ENCODE results near the gene RPTOR. TPM values are rescaled to one million over a fixed set of nuclear protein-coding genes. Genes with fewer than 3 reads are reported as not detected.
"Not testable (repeated sequence)": the region's sequence is repeated elsewhere in the genome, so short reads cannot be mapped to it uniquely, and the experiment has no call there.

RPTOR gene, protein sequence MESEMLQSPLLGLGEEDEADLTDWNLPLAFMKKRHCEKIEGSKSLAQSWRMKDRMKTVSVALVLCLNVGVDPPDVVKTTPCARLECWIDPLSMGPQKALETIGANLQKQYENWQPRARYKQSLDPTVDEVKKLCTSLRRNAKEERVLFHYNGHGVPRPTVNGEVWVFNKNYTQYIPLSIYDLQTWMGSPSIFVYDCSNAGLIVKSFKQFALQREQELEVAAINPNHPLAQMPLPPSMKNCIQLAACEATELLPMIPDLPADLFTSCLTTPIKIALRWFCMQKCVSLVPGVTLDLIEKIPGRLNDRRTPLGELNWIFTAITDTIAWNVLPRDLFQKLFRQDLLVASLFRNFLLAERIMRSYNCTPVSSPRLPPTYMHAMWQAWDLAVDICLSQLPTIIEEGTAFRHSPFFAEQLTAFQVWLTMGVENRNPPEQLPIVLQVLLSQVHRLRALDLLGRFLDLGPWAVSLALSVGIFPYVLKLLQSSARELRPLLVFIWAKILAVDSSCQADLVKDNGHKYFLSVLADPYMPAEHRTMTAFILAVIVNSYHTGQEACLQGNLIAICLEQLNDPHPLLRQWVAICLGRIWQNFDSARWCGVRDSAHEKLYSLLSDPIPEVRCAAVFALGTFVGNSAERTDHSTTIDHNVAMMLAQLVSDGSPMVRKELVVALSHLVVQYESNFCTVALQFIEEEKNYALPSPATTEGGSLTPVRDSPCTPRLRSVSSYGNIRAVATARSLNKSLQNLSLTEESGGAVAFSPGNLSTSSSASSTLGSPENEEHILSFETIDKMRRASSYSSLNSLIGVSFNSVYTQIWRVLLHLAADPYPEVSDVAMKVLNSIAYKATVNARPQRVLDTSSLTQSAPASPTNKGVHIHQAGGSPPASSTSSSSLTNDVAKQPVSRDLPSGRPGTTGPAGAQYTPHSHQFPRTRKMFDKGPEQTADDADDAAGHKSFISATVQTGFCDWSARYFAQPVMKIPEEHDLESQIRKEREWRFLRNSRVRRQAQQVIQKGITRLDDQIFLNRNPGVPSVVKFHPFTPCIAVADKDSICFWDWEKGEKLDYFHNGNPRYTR (N-terminal part only)
- 10 to 100 TPM; 13.5 to 23.7 (median 15.7) TPM for polyA plus RNA-seq (ENCODE audit: insufficient read depth in 1 of 5, insufficient read length in 5 of 5, low replicate concordance in 1 of 5)
- long read RNA-seq, donor 1, partial matches to known transcripts = 0 of 4 reads
- long read RNA-seq, donor 1, other reads (novel, unspliced or antisense) = 0 of 4 reads
- long read RNA-seq, donor 2, partial matches to known transcripts = 0 of 1 reads
- long read RNA-seq, donor 2, other reads (novel, unspliced or antisense) = 0 of 1 reads
- long read RNA-seq, donor 3 = 0 reads
- long read RNA-seq, donor 4 = 0 reads
- long read RNA-seq, donor 5 = 0 reads
- long read RNA-seq, donor 6, partial matches to known transcripts = 0 of 1 reads
- long read RNA-seq, donor 6, other reads (novel, unspliced or antisense) = 0 of 1 reads
- long read RNA-seq, donor 7, partial matches to known transcripts = 0 of 1 reads
- long read RNA-seq, donor 7, other reads (novel, unspliced or antisense) = 0 of 1 reads
- long read RNA-seq, donor 8 = 0 reads

DNA sequence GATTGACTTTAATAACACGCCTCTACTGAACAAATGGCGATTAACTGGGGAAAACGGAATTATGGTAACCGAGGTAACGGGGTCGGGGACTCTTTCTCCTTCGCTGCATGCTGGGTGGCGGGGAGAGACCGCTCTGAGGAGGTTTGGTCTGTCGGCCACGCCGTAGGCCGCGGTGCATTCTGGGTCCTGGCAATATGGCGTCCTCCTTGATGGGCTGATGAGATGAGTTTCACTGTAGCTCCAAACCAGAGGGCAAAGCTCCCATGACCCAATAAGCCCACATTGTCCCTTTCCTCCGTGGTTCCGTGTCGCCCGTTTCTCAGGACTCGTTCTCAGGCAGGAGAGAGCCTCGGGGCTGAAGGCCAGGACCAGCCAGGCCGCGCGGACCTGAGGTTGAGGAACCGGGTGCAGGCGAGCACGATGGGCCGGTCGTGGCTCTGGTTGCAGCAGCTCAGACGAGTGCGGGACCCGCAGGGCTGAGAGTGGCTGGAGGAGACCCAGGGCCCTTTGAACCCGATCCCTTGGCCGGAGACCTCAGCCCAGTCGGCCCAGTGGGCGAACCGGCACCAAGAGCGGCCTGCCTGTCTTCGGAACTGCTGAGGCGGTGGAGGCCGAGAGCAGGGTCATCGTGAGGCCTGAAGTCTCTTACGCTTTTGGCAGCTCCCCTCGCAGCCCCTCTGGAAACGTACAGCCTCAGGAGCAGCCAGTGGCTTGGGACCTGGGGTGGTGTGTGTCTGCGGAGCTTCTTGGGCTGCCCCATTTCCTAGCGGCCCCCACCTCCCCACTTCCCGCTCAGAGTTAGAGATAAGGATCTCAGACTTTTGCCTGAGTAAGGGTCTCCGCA lies at the start of gene RPTOR:
Gene RPTOR (plus strand): TSS at position 184 of the 844 bp plus-strand sequence. CDS start 792 bp downstream, outside the sequence.
- peak; percentile 88 for DNase-seq

DNA sequence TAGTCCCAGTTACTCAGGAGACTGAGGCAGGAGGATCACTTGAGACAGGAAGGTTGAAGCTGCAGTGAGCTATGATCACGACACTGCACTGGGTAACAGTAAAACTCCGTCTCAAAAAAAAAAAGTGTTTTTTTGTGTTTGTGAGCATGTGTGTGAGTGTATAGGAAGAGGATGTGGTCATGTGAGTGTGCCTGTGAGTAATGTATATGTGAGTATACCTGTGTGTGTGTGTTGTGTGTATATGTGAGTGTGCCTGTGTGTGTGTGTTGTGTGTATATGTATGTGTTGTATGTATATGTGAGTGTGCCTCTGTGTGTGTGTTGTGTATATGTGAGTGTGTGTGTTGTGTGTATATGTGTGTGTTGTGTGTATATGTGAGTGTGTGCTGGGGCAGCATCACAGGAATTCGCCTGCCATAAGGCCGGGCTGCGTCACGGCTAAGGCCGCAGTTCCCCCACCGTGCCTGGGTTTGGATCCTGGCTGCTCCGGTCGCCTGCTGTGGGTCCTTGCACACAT lies 46.9 kb upstream of the RPTOR start:
- no peak for DNase-seq

DNA sequence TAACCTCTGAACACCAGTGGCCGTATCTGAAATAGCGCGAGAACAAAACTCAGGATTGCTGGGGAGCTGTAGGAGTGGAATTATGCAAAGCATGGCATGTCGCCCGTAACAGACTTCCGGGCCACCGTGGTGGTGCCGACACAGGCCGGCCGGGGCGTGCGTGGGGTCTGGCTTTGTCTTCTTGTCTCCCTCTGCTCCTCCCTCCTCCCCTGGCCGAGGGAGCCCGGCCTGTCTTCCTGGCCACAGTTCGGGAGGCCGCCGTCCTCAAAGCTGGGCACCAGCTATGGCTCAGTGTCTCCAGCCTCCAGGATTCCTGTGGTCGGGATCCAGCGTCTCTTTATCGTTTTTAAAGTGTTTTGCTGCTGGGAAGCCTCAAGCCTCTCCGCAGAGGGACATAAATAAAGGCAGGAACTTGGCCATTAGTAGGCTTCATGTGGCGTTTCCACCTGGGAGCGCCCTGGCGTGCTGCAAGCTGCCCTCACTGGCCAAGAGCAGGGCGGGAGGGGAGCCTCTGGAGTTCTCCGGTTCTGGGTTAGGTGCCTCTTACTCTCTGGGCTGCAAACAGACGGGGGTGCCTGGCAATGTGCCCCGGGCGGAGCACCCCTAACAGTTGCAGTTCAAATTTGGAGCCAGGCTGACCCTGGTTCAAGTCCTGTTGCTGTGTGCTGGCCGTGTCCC lies 46.3 kb upstream of the RPTOR start:
- peak; percentile 80 to 87 for DNase-seq

DNA sequence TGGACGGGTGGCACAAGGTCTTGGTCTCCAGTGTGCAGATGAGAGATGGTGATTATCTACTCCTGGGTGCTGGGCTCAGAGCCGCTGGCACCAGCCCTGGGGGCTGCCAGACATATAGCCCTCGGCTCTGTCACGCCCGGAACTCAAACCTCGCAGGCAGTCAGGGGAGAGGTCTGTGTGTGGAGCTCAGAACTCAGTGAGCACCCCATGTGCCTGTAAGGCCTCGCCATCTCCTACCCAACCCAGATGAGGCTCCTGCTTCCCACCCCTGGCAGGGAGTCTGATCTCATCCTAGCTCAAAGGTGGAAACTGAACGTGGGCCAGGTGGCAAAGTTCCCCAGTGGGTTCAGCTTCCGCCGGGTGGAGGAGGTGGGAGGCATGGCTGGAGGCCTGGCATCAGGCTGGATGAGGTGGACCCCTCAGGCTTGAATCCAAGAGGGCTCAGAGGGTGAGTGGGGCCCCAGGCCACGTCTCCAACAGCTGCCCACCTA lies 45.7 kb upstream of the RPTOR start:
- no peak for DNase-seq

DNA sequence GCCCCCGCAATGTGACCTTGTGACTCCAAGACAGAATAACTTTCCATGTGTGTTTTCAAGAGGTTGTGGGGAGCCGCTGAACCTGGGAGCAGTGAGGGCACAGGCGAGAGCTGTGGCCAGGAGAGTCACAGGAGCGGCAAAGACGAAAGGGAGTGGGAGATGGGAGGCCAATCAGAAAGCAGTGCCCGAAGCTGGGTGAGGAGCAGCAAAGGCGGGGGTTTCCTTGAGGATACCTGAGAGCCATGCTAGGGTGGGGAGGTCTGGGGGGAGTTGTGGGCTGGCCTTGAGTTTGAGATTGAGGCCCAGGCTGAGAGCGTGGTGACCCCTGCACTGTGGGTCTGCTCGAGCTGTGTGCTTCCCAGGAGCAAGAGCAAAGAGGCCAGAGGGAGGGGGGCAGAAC lies 45.1 kb upstream of the RPTOR start:
- DNase-seq = no peak

DNA sequence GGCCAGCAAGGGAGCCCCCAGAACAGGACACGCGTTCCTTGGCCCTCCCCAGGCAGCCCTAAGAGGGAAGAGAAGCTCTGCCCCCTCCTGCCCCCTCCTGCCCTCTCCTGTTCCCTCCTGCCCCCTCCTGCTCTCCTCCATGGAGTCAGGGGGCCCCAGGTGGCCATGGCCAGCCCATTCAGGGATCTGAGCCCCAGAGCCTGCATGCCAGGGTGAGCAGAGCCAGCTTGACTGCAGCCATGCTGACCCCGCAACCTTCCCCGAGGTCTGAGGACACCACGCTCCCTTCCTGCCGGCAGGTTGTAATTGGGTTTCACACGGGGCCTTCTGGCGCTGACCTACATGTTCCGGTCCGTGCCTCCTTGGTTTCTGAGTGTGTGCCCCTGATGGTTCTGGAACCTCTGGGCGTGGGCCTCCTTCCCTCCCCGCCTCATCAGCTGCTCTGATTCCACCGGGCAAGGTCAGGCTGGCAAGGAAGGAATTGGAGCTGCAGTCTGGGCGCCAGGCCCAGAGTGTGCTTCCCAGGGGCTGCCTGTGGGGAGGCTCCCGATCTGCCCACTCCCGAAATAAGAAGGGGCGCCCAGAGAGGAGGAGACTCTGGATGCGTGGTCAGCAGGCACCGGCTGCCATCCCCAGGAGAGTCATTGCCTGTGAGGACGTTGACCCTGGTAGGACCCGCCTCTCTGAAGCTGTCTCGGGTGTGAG lies 44.5 kb upstream of the RPTOR start:
- DNase-seq = no peak

DNA sequence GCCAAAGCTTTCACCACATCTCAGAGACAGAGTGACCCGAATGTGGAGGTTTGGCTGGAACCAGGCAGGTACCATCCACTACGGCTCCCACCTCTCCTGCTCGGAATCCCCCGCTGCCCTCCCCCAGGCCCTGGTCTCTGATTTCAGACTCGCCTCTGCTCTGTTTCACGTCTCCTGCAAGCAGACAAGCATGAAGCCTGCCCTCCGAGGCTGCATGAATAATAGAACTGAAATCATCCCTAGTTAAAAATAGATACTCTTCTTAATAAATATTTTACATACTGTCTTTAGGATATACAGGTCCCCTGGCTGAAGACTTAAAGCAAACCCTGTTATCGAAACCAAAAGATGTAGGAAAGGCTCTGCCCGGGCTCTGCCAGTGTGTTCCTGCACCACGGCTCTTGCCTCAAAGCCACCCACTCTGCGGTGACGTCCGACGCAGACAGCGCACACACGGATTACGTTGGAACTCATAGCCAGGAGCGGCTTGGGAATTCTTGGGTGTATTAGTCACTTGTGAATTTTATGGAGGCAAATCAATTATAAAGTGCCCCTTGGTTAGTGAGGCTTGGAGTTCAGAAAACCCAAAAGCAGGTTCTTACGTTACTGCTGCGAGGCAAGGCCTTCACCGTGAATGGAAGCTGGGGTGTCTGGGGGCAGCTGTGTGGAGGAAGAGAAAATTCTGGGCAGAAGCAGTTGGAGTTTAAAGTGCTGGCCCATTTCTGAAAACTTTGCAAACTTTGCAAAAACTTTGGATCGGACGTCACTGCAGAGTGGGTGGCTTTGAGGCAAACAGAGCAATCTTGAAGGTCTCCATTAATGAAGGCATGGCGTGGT lies 42.7 kb upstream of the RPTOR start:
- DNase-seq = no peak

DNA sequence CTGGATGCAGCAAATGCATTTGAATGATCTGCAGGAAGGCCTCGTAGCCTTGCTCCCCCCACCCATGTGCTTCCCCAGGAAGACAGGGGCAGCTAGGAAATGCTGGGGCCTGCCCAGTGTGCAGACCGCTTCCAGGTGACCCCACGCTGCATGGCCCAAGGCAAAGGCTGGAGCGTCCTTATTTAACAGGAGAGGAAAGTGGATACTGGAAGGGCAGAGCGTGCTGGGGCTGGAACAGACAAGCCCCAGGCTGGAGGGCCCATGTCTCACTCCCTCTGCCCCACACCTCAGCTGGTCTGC lies 42.1 kb upstream of the RPTOR start:
- DNase-seq = no peak

DNA sequence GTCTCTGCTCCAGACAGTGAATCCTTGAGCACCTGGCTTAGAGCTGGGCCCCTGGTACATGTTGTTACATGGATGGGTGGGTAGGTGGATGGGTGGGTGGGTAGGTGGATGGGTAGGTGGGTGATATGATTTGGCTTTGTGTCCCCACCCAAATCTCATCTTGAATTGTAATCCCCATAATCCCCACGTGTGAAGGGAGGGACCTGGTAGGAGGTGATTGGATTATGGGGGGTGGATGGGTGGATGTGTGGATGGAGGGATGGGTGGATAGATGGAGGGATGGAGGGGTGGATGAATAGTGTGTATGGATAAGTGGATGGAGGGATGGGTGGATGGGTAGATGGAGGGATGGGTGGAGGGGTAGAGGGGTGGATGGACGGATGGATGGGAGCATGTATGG lies 41.6 kb upstream of the RPTOR start:
- DNase-seq = no peak

DNA sequence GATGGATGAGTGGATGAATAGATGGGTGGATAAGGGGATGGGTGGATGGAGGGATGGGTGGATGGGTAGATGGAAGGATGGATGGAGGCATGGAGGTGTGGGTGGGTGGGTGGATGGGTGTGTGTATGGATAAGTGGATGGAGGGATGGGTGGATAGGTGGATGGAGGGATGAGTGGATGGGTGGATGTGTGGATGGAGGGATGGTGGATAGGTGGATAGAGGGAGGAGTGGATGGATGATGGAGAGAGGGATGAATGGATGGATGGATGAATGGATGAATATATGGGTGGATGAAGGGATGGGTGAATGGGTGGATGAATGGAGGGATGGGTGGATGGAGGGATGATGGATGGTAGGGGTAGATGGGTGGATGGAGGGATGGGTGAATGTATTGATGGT lies 40.7 kb upstream of the RPTOR start:
- no peak for DNase-seq

DNA sequence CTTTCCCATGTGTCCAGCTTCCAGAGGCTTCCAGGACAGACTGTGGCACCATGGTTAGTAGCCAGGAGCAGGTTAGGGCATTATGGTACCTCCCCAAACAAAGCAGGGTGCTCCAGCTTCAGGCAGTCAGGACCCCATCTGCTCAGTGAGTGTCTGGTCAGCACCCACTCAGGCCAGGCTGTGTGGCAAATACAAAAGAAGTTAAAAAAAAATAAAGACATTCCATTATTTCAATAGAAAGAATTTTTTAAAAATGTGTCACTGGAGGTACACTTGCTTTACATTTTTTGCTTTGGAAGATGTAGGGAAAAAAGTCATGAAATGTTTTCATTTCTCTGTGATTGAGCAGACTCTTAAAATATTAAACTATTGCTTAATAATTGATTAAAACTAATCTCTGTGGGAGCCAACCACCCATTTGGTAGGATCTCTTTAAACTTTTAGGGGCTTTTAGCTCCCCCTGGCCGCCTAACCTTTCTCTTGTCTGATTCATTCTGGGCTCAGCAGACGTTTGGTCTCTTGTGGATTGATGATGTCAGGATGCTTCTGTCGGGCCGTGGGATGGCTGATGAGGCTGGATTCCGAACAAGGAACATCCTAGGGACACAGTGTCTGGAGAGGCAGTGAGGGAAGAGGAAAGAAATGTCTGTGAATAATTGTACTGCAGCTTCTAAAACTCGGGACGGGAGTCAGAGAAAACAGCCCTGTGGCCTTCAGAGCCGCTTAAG lies 39.8 kb upstream of the RPTOR start:
- no peak for DNase-seq

DNA sequence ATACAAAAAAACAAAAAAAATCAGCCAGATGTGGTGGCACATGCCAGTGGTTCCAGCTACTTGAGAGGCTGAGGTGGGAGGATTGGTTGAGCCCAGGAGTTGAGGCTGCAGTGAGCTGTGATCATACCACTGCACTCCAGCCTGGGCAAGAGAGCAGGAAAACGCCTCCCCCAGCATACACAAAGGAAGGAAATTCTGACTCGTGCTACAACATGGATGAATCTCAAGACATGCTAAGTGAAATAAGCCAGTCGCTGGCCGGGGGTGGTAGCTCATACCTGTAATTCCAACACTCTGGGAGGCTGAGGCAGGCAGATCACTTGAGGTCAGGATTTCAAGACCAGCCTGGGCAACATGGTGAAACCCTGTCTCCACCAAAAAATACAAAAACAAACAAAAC lies 37.5 kb upstream of the RPTOR start:
- not testable (repeated sequence) for DNase-seq

DNA sequence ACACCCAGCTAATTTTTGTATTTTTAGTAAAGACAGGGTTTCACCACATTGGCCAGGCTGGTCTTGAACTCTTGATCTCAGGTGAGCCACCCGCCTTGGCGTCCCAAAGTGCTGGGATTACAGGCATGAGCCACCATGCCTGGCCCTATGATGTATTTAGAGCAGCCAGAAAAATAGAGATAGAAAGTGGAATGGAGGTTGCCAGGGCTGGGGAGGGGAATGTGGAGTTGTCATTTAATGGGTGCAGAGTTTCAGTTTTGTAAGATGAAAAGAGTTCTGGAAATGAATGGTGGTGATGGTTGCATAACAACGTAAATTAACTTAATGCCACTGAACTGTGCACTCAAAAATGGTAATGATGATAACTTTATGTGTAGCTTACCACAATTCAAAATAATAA lies 36.7 kb upstream of the RPTOR start:
- no peak for DNase-seq

DNA sequence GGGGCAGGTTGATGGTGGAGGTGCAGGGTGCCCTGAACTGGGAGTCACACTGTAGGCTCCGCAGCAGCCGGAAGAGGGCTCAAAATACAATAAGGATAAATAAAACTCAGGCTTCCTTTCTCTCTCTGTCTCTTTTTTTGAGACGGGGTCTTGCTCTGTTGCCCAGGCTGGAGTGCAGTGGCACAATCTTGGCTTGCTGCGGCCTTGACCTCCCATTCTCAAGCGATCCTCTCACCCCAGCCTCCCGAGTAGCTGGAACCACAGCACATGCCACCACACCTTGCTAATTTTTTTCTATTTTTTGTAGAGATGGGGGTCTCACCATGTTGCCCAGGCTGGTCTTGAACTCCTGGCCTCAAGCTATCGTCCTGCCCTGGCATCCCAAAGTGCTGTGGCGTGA lies 35.3 kb upstream of the RPTOR start:
- no peak for DNase-seq

DNA sequence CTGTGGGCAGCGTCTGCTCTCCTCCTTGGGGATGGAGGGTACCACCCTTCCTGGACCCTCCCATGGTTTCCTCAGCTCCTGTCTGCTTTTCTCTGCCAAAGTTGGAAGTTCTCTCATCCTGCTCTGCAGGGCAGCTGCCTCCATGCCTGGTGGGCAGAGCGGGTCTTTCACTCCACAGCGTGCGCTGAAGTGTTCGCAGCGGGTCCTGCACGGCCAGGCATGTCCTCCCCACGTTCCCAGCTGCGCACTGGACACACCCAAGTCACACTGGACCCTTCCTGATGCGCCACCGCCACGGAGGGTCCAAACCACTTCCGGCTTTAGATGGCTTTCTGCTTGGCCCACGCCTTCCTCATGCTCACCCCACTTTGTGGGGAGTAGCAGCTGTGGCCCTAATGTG lies 34.5 kb upstream of the RPTOR start:
- DNase-seq = no peak

DNA sequence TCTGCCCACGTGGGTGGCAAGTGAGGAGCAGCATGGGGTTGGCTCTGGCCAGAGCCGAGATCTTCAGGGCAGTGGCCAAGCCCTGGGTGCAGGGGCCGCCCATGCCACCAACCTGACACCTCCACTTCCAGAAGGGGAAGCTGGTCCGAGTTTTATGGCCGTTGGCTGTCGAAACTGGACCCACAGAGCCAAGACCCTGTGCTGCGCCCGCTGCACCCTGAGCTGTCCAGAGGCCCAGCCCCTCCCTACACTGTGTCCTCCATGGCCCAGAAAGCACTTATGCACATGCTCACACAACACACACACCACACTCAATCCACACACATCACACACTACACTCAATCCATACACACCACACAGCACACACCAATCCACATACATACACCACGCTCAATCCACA lies 33.9 kb upstream of the RPTOR start:
- DNase-seq = no peak
